Stimulated activated CD4-positive, alpha-beta T cell treated with anti-CD3 and anti-CD28 coated beads, Interleukin-12 subunit alpha, Interleukin-12 subunit beta, amount 100 ng/mL, for 48 hours (primary cell): Measurements from ENCODE around the gene GNAL.

Experiments used
- DNase-seq, 3 donors: peaks; one replicate each; pipeline ENCODE4 v3.0.0-alpha.2; 2020; ENCODE audit warnings: low read depth in 2 of 3, low spot score in 1 of 3

Gene GNAL

GRCh38 chr18:11724781-11725180 lies 35.7 kb downstream of the GNAL start:
- no peak for DNase-seq

- DNase-seq, result no peak
These were observed 37.5 kb downstream of the GNAL start for GRCh38 chr18:11726556-11726955.

GRCh38 chr18:11728249-11728648 lies 39.2 kb downstream of the GNAL start:
- DNase-seq, result no peak

GRCh38 chr18:11729556-11729955 lies 40.5 kb downstream of the GNAL start:
- no peak for DNase-seq

GRCh38 chr18:11733031-11733430 lies 44.0 kb downstream of the GNAL start:
- DNase-seq, result peak; percentile 54 to 70 (median 60)

GRCh38 chr18:11736656-11737055 lies 47.6 kb downstream of the GNAL start:
- no peak for DNase-seq

GRCh38 chr18:11739893-11740292 lies 50.8 kb downstream of the GNAL start:
- DNase-seq, result no peak

GRCh38 chr18:11740461-11740860 lies 51.4 kb downstream of the GNAL start:
- DNase-seq, result no peak

GRCh38 chr18:11741505-11742145 lies 52.6 kb downstream of the GNAL start:
- DNase-seq, result no peak

- DNase-seq, result no peak
These were observed 56.5 kb downstream of the GNAL start for GRCh38 chr18:11745521-11745920.

- DNase-seq, result no peak
These were observed 58.2 kb downstream of the GNAL start for GRCh38 chr18:11747286-11747685.

- DNase-seq, result no peak
These were observed 58.7 kb downstream of the GNAL start for GRCh38 chr18:11747731-11748130.

- DNase-seq, result no peak
These were observed 60.2 kb downstream of the GNAL start for GRCh38 chr18:11749305-11749704.

GRCh38 chr18:11750171-11750570 lies 61.1 kb downstream of the GNAL start:
- no peak for DNase-seq

- DNase-seq, result no peak
These were observed 61.7 kb downstream of the GNAL start for GRCh38 chr18:11750581-11751310.

GRCh38 chr18:11751341-11752115 lies 62.5 kb downstream of the GNAL start:
- DNase-seq, result no peak

- peak in 1 of 3 donors; percentile 1 for DNase-seq
These were observed 63.2 kb downstream of the GNAL start for GRCh38 chr18:11752116-11752911.

- DNase-seq, result no peak
These were observed 65.9 kb downstream of the GNAL start for GRCh38 chr18:11754979-11755378.

GRCh38 chr18:11757084-11757590 lies 68.1 kb downstream of the GNAL start:
- no peak for DNase-seq

GRCh38 chr18:11759456-11759855 lies 70.4 kb downstream of the GNAL start:
- no peak for DNase-seq
